Measurements from ENCODE around the gene MED25. TPM values are rescaled to one million over a fixed set of nuclear protein-coding genes. Genes with fewer than 3 reads are reported as not detected.

MED25 gene
- total and polyA plus RNA-seq, 9 of the 15 experiments (the other 6 are each of a cell fraction or from before 2014, with no cell fraction given), result 4.1 to 93.9 (median 19.3) TPM

DNA sequence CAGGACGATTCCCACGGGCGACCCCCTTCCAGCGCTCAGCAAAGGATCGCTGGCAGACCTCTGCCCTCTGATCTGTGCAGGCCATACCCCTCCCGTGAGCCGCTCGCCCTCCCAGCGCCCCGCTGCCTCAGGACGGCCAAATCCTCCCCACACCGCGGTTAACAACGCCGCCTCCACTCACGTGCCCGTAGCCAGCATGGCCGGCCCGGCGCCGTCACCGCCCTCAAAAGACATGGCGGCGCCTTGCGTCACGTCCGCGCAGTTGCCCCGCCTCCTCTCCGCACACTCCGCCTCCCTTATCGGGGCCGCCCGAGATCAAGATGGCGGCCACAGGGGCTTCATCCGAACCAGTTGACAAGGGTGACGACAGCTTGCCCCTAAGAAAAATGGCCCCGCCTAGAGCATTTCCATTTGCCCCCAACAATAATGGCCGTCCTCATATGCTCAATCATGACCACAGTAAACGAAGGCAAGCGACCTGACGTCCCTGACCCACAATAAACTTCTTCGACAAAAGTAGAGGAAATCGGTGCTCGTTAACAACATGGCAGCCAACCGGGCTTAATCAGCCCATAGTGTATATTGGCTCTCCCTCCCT is 58.4 kb downstream of the MED25 start (continued):
- TF ChIP-seq, protein P1, sequence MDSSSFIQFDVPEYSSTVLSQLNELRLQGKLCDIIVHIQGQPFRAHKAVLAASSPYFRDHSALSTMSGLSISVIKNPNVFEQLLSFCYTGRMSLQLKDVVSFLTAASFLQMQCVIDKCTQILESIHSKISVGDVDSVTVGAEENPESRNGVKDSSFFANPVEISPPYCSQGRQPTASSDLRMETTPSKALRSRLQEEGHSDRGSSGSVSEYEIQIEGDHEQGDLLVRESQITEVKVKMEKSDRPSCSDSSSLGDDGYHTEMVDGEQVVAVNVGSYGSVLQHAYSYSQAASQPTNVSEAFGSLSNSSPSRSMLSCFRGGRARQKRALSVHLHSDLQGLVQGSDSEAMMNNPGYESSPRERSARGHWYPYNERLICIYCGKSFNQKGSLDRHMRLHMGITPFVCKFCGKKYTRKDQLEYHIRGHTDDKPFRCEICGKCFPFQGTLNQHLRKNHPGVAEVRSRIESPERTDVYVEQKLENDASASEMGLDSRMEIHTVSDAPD (CRISPR knock-in tag; IDR thresholded peaks at IDR 0.05), result no peak
- no peak for TF ChIP-seq SAFB (IDR thresholded peaks at IDR 0.05; ENCODE audit: borderline replicate concordance, low read depth, low read length)
- TF ChIP-seq EHMT2 (IDR thresholded peaks at IDR 0.05), result no peak
- peak; percentile 77 for TF ChIP-seq POLR2G (IDR thresholded peaks at IDR 0.05; ENCODE audit: low read depth, low read length)
- TF ChIP-seq, protein P2, sequence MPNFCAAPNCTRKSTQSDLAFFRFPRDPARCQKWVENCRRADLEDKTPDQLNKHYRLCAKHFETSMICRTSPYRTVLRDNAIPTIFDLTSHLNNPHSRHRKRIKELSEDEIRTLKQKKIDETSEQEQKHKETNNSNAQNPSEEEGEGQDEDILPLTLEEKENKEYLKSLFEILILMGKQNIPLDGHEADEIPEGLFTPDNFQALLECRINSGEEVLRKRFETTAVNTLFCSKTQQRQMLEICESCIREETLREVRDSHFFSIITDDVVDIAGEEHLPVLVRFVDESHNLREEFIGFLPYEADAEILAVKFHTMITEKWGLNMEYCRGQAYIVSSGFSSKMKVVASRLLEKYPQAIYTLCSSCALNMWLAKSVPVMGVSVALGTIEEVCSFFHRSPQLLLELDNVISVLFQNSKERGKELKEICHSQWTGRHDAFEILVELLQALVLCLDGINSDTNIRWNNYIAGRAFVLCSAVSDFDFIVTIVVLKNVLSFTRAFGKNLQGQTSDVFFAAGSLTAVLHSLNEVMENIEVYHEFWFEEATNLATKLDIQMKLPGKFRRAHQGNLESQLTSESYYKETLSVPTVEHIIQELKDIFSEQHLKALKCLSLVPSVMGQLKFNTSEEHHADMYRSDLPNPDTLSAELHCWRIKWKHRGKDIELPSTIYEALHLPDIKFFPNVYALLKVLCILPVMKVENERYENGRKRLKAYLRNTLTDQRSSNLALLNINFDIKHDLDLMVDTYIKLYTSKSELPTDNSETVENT (CRISPR knock-in tag; IDR thresholded peaks at IDR 0.05), result peak; percentile 54; the same call in 1 of the 2 replicates
- peak; percentile 43; the same call in 1 of the 2 replicates for TF ChIP-seq ETV1 (tag; conservative IDR thresholded peaks at IDR 0.05; ENCODE audit: low read depth)
- TF ChIP-seq RFX7 (CRISPR knock-in tag; IDR thresholded peaks at IDR 0.05), result no peak
- TF ChIP-seq, protein P3, sequence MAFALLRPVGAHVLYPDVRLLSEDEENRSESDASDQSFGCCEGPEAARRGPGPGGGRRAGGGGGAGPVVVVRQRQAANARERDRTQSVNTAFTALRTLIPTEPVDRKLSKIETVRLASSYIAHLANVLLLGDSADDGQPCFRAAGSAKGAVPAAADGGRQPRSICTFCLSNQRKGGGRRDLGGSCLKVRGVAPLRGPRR (CRISPR knock-in tag; IDR thresholded peaks at IDR 0.05), result 0 out of 2 replicates have a peak, but pooled peaks have one; percentile 58
- TF ChIP-seq ZNF124 (CRISPR knock-in tag; IDR thresholded peaks at IDR 0.05), result no peak
- no peak for TF ChIP-seq HIVEP1 (CRISPR knock-in tag; IDR thresholded peaks at IDR 0.05)
- TF ChIP-seq OTX1 (CRISPR knock-in tag; IDR thresholded peaks at IDR 0.05), result no peak
- TF ChIP-seq ZNF324 (CRISPR knock-in tag; IDR thresholded peaks at IDR 0.05), result 0 out of 2 replicates have a peak, but pooled peaks have one; percentile 23
- no peak for TF ChIP-seq ZNF717 (CRISPR knock-in tag; IDR thresholded peaks at IDR 0.05)
- peak; percentile 99 to 100 (median 99) for TF ChIP-seq YY1 (IDR thresholded peaks at IDR 0.05; ENCODE audit: borderline replicate concordance in 1 of 3, control insufficient read depth in 1 of 3, extremely low read depth in 1 of 3, insufficient read depth in 3 of 3, insufficient read length in 1 of 3, insufficient replicate concordance in 2 of 3, low read depth in 1 of 3, low read length in 2 of 3)
- TF ChIP-seq STAT5B (CRISPR knock-in tag; IDR thresholded peaks at IDR 0.05), result no peak
- peak; percentile 82; the same call in 1 of the 2 replicates for TF ChIP-seq NR2C2 (CRISPR knock-in tag; IDR thresholded peaks at IDR 0.05)
- TF ChIP-seq NR2C2 (tag; IDR thresholded peaks at IDR 0.05), result no peak
- peak; percentile 82; the same call in 1 of the 2 replicates for TF ChIP-seq ZNF589 (CRISPR knock-in tag; IDR thresholded peaks at IDR 0.05; ENCODE audit: low read depth)
- TF ChIP-seq CREM (IDR thresholded peaks at IDR 0.05; ENCODE audit: low read depth), result peak; percentile 98
- TF ChIP-seq ESRRA (IDR thresholded peaks at IDR 0.05; ENCODE audit: borderline replicate concordance, low read depth), result no peak
- no peak for TF ChIP-seq BMI1 (IDR thresholded peaks at IDR 0.05; ENCODE audit: low read length)
- no peak for TF ChIP-seq ZNF143 (CRISPR knock-in tag; IDR thresholded peaks at IDR 0.05)
- TF ChIP-seq, protein P4, sequence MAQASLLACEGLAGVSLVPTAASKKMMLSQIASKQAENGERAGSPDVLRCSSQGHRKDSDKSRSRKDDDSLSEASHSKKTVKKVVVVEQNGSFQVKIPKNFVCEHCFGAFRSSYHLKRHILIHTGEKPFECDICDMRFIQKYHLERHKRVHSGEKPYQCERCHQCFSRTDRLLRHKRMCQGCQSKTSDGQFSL (CRISPR knock-in tag; IDR thresholded peaks at IDR 0.05), result no peak
- TF ChIP-seq, protein P4 (tag; IDR thresholded peaks at IDR 0.05), result no peak
- TF ChIP-seq XRCC5 (IDR thresholded peaks at IDR 0.05; ENCODE audit: low read depth, low read length), result peak; percentile 68; the same call in 1 of the 2 replicates

All from K562 (cell line).